Measurements from ENCODE around the gene AKNA. TPM values are rescaled to one million over a fixed set of nuclear protein-coding genes. Genes with fewer than 3 reads are reported as not detected.
A peak's percentile ranks its signal among the peaks of the same experiment; 100 is the strongest.

Gene AKNA
- 7.0 and 7.5 TPM in 2 replicates for polyA plus RNA-seq (2011; rRNA removed)
- 12.6 and 12.7 TPM in 2 replicates for polyA minus RNA-seq (2011; rRNA and poly(A)+ RNA removed)

GRCh38 chr9:114387680-114388356 is at the start of gene AKNA:
Gene AKNA (minus strand): TSS chr9:114387982. CDS start chr9:114381333, 6,649 bp downstream.
- DNase-seq (ENCODE audit: low read depth, low spot score): peak; percentile 43
- H3K9me3 ChIP-seq (ENCODE audit: control insufficient read depth, insufficient read depth, low read length): no peaks in the 10 kb centered on the region
- TF ChIP-seq, protein P1, sequence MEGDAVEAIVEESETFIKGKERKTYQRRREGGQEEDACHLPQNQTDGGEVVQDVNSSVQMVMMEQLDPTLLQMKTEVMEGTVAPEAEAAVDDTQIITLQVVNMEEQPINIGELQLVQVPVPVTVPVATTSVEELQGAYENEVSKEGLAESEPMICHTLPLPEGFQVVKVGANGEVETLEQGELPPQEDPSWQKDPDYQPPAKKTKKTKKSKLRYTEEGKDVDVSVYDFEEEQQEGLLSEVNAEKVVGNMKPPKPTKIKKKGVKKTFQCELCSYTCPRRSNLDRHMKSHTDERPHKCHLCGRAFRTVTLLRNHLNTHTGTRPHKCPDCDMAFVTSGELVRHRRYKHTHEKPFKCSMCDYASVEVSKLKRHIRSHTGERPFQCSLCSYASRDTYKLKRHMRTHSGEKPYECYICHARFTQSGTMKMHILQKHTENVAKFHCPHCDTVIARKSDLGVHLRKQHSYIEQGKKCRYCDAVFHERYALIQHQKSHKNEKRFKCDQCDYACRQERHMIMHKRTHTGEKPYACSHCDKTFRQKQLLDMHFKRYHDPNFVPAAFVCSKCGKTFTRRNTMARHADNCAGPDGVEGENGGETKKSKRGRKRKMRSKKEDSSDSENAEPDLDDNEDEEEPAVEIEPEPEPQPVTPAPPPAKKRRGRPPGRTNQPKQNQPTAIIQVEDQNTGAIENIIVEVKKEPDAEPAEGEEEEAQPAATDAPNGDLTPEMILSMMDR (IDR thresholded peaks at IDR 0.05; ENCODE audit: low read depth, low read length): no peak
- ChIA-PET POLR2A (interaction anchor here (0.9 to 2.9 kb wide), 5 partner anchors 9 to 200 kb away, joined by 3 to 12 read pairs (median 5); partner anchors contain the start of gene ATP6V1G1), CTCF (interaction anchor here (2.1 kb wide), 1 partner anchor 18 kb away, joined by 9 read pairs; no protein-coding TSS in a partner anchor)
- H3K27ac ChIP-seq (ENCODE audit: low read depth, low read length): peak within 1 kb of the TSS; percentile 81
- H3K27me3 ChIP-seq (ENCODE audit: control insufficient read depth, insufficient read depth, low read length): no peaks in the 10 kb centered on the region
- H3K4me3 ChIP-seq (ENCODE audit: low read depth, low read length): peak within 1 kb of the TSS; percentile 74

GRCh38 chr9:114437401-114437893 is 49.7 kb upstream of the AKNA start:
- TF ChIP-seq, protein P1 (IDR thresholded peaks at IDR 0.05; ENCODE audit: low read depth, low read length): no peak
- Histone ChIP-seq H3K27ac (ENCODE audit: low read depth, low read length) (no peak overlapping the region), H3K27me3 (ENCODE audit: control insufficient read depth, insufficient read depth, low read length) (peaks cover 12% of the 10 kb centered on the region), H3K4me3 (ENCODE audit: low read depth, low read length) (no peak overlapping the region), H3K9me3 (ENCODE audit: control insufficient read depth, insufficient read depth, low read length) (no peaks in the 10 kb centered on the region)
- DNase-seq (ENCODE audit: low read depth, low spot score): no peak
- POLR2A ChIA-PET: interaction anchor here (0.6 kb wide), 1 partner anchor 50 kb away, joined by 5 read pairs; no protein-coding TSS in a partner anchor
- CTCF ChIA-PET: interaction anchor here (0.7 to 6.0 kb wide), 3 partner anchors 8 to 231 kb away, joined by 3 to 159 read pairs (median 7); partner anchors contain the start of gene TEX53

DNA sequence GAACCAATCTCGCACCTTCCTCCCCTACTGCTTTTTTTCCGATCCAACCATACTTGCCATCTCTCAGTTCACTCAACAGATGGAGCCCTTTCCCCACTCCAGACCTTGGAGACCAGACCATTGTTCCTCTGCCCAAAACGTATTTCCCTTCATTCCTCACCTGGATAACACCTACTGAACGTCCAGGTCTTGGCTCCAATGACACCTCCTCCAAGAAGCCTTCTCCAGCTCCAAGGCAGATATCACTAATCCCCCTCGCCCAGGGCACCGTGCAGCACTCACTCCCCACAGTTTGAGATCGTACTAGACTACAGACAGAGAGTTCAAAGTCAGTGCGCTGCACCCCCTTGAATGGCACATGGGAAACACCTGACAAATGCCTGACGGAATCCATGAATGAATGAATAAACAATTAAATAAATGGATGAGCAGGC is 47.1 kb upstream of the AKNA start:
- H3K27me3 ChIP-seq (ENCODE audit: control insufficient read depth, insufficient read depth, low read length): peaks cover 23% of the 10 kb centered on the region
- H3K27ac ChIP-seq (ENCODE audit: low read depth, low read length): no peak overlapping the region
- no peak overlapping the region for H3K4me3 ChIP-seq (ENCODE audit: low read depth, low read length)
- TF ChIP-seq, protein P1 (IDR thresholded peaks at IDR 0.05; ENCODE audit: low read depth, low read length): peak; percentile 75
- CTCF ChIA-PET: interaction anchor here (0.6 to 6.0 kb wide), 31 partner anchors 12 to 582 kb away, joined by 3 to 159 read pairs (median 4); partner anchors contain the start of gene TEX53
- POLR2A ChIA-PET: no interaction called here
- H3K9me3 ChIP-seq (ENCODE audit: control insufficient read depth, insufficient read depth, low read length): no peaks in the 10 kb centered on the region
- DNase-seq (ENCODE audit: low read depth, low spot score): no peak

DNA sequence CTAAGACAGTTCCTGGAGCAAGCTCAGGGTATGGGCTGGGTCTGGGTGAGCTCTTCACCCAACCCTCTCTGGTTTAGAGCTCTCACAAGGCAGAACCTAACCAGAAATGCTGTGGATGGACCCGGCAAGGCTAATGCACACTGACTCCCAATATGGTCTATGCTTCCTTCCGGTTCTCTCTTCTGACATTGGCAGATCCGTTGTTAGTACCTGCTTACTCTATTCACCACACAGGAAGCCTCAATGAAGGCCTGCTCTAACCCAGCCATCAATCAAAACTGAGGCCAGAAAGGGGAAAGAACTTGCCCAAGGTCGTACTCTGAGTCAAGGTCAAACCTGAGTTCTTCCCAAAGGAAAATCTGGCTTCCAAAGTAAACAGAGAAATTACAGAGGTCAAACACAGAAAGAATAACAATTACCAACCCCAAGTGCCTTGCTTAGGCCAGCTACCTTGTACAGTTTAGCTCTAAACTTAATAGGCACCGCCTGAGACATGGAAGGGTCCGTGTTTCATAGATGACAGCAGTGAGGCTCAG is 46.0 kb upstream of the AKNA start:
- no peak for DNase-seq (ENCODE audit: low read depth, low spot score)
- Histone ChIP-seq H3K27me3 (ENCODE audit: control insufficient read depth, insufficient read depth, low read length) (peaks cover 30% of the 10 kb centered on the region), H3K9me3 (ENCODE audit: control insufficient read depth, insufficient read depth, low read length) (no peaks in the 10 kb centered on the region), H3K4me3 (ENCODE audit: low read depth, low read length) (no peak overlapping the region), H3K27ac (ENCODE audit: low read depth, low read length) (no peak overlapping the region)
- TF ChIP-seq, protein P1 (IDR thresholded peaks at IDR 0.05; ENCODE audit: low read depth, low read length): no peak
- CTCF ChIA-PET: interaction anchor here (1.0 to 6.0 kb wide), 7 partner anchors 11 to 581 kb away, joined by 3 to 159 read pairs (median 7); partner anchors contain the start of gene TEX53
- POLR2A ChIA-PET: no interaction called here

All from AG04450 (cell line).